ENCODE measurements around the gene GABPB2. TPM values are rescaled to one million over a fixed set of nuclear protein-coding genes. Genes with fewer than 3 reads are reported as not detected.

The GABPB2 gene
- total and polyA plus RNA-seq, 2 of the 13 experiments (the other 11 are each of a cell fraction or from before 2014, with no cell fraction given), result 0.09 TPM; not detected in 1

DNA sequence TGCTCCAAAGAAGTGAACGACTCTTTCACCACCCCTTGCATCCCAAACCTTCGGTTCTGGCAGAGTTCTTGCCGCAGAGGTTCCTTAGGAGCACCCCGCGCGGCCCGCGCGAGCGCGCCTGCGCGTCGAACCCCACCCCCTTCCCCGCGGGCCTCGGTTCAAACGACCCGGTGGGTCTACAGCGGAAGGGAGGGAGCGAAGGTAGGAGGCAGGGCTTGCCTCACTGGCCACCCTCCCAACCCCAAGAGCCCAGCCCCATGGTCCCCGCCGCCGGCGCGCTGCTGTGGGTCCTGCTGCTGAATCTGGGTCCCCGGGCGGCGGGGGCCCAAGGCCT lies 23.0 kb upstream of the GABPB2 start, which contains the start of gene C1orf56 (continued):
- TF ChIP-seq, protein P1, sequence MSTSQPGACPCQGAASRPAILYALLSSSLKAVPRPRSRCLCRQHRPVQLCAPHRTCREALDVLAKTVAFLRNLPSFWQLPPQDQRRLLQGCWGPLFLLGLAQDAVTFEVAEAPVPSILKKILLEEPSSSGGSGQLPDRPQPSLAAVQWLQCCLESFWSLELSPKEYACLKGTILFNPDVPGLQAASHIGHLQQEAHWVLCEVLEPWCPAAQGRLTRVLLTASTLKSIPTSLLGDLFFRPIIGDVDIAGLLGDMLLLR (CRISPR knock-in tag; IDR thresholded peaks at IDR 0.05), result no peak
- TF ChIP-seq PRMT3 (CRISPR knock-in tag; IDR thresholded peaks at IDR 0.05; ENCODE audit: borderline replicate concordance, low read depth) (no peak), CBFB (CRISPR knock-in tag; IDR thresholded peaks at IDR 0.05) (no peak), NFE2L2 (IDR thresholded peaks at IDR 0.05; ENCODE audit: low read length) (no peak), NPAS2 (CRISPR knock-in tag; IDR thresholded peaks at IDR 0.05; ENCODE audit: borderline replicate concordance) (no peak), MXI1 (IDR thresholded peaks at IDR 0.05; ENCODE audit: borderline replicate concordance, low read depth, low read length) (0 out of 3 replicates have a peak, but pooled peaks have one; percentile 5), ZMYM4 (CRISPR knock-in tag; IDR thresholded peaks at IDR 0.05) (0 out of 2 replicates have a peak, but pooled peaks have one; percentile 1), POLR2AphosphoS2 (IDR thresholded peaks at IDR 0.05; ENCODE audit: low read depth, low read length) (no peak), ELF4 (CRISPR knock-in tag; IDR thresholded peaks at IDR 0.05; ENCODE audit: borderline replicate concordance) (no peak), SMC3 (IDR thresholded peaks at IDR 0.05; ENCODE audit: low read length) (no peak), XBP1 (CRISPR knock-in tag; IDR thresholded peaks at IDR 0.05) (no peak), ZNF207 (IDR thresholded peaks at IDR 0.05; ENCODE audit: borderline replicate concordance) (no peak), ZNF331 (CRISPR knock-in tag; IDR thresholded peaks at IDR 0.05) (0 out of 2 replicates have a peak, but pooled peaks have one; percentile 38), TBP (CRISPR knock-in tag; IDR thresholded peaks at IDR 0.05) (no peak), AKAP8 (CRISPR knock-in tag; IDR thresholded peaks at IDR 0.05) (no peak), PHF8 (CRISPR knock-in tag; IDR thresholded peaks at IDR 0.05) (peak; percentile 82), TBX3 (IDR thresholded peaks at IDR 0.05; ENCODE audit: borderline replicate concordance) (no peak), ZNF251 (CRISPR knock-in tag; IDR thresholded peaks at IDR 0.05) (no peak), MAFK (conservative IDR thresholded peaks at IDR 0.05 in 1 of 2, IDR thresholded peaks at IDR 0.05 in 1 of 2; ENCODE audit: low read length in 2 of 2) (no peak), RBM22 (optimal IDR thresholded peaks at IDR 0.05; ENCODE audit: low read length) (no peak), ZMYM2 (CRISPR knock-in tag; IDR thresholded peaks at IDR 0.05) (no peak)
- TF ChIP-seq, protein P2, sequence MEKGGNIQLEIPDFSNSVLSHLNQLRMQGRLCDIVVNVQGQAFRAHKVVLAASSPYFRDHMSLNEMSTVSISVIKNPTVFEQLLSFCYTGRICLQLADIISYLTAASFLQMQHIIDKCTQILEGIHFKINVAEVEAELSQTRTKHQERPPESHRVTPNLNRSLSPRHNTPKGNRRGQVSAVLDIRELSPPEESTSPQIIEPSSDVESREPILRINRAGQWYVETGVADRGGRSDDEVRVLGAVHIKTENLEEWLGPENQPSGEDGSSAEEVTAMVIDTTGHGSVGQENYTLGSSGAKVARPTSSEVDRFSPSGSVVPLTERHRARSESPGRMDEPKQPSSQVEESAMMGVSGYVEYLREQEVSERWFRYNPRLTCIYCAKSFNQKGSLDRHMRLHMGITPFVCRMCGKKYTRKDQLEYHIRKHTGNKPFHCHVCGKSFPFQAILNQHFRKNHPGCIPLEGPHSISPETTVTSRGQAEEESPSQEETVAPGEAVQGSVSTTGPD (CRISPR knock-in tag; IDR thresholded peaks at IDR 0.05), result no peak
- TF ChIP-seq, protein P3, sequence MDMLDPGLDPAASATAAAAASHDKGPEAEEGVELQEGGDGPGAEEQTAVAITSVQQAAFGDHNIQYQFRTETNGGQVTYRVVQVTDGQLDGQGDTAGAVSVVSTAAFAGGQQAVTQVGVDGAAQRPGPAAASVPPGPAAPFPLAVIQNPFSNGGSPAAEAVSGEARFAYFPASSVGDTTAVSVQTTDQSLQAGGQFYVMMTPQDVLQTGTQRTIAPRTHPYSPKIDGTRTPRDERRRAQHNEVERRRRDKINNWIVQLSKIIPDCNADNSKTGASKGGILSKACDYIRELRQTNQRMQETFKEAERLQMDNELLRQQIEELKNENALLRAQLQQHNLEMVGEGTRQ (IDR thresholded peaks at IDR 0.05; ENCODE audit: low read depth, low read length), result no peak
- TF ChIP-seq, protein P3 (CRISPR knock-in tag; IDR thresholded peaks at IDR 0.05; ENCODE audit: borderline replicate concordance), result no peak
- TF ChIP-seq, protein P4, sequence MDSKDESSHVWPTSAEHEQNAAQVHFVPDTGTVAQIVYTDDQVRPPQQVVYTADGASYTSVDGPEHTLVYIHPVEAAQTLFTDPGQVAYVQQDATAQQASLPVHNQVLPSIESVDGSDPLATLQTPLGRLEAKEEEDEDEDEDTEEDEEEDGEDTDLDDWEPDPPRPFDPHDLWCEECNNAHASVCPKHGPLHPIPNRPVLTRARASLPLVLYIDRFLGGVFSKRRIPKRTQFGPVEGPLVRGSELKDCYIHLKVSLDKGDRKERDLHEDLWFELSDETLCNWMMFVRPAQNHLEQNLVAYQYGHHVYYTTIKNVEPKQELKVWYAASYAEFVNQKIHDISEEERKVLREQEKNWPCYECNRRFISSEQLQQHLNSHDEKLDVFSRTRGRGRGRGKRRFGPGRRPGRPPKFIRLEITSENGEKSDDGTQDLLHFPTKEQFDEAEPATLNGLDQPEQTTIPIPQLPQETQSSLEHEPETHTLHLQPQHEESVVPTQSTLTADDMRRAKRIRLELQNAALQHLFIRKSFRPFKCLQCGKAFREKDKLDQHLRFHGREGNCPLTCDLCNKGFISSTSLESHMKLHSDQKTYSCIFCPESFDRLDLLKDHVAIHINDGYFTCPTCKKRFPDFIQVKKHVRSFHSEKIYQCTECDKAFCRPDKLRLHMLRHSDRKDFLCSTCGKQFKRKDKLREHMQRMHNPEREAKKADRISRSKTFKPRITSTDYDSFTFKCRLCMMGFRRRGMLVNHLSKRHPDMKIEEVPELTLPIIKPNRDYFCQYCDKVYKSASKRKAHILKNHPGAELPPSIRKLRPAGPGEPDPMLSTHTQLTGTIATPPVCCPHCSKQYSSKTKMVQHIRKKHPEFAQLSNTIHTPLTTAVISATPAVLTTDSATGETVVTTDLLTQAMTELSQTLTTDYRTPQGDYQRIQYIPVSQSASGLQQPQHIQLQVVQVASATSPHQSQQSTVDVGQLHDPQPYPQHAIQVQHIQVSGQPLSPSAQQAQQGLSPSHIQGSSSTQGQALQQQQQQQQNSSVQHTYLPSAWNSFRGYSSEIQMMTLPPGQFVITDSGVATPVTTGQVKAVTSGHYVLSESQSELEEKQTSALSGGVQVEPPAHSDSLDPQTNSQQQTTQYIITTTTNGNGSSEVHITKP (CRISPR knock-in tag; IDR thresholded peaks at IDR 0.05; ENCODE audit: low read depth), result no peak
